NT2/D1 (cell line): ENCODE measurements around the gene ATCAY.
"Not testable (repeated sequence)": the region's sequence is repeated elsewhere in the genome, so short reads cannot be mapped to it uniquely, and the experiment has no call there.

Experiments
- SUZ12 ChIP-seq: IDR thresholded peaks from 2 replicates; pipeline ENCODE4 v1.6.1; 2011; ENCODE audit not compliant: insufficient read length, insufficient read depth; ENCODE audit errors: extremely low read depth
- YY1 ChIP-seq: IDR thresholded peaks from 2 replicates; pipeline ENCODE4 v1.6.1; 2011; ENCODE audit not compliant: insufficient read length, insufficient read depth
- ZNF274 ChIP-seq: IDR thresholded peaks from 2 replicates; pipeline ENCODE4 v1.6.1; 2011; ENCODE audit warnings: mild to moderate bottlenecking, low read depth, low read length

GRCh38 chr19:3938300-3938950 lies 57.9 kb downstream of the ATCAY start:
- not testable (repeated sequence) for TF ChIP-seq SUZ12, ZNF274, YY1
